ENCODE data around the gene ADAMTS17.

Gene ADAMTS17

GRCh38 chr15:100308608-100309007, 33.2 kb downstream of the ADAMTS17 start:
- DNase-seq: no peak

- DNase-seq: no peak
Observed at GRCh38 chr15:100308213-100308600, 33.6 kb downstream of the ADAMTS17 start.

GRCh38 chr15:100307241-100308212, 34.2 kb downstream of the ADAMTS17 start:
- DNase-seq: no peak

GRCh38 chr15:100306098-100306497, 35.7 kb downstream of the ADAMTS17 start:
- DNase-seq: no peak

- DNase-seq: no peak
Observed at GRCh38 chr15:100301910-100302431, 39.8 kb downstream of the ADAMTS17 start.

GRCh38 chr15:100298257-100298656, 43.5 kb downstream of the ADAMTS17 start:
- DNase-seq: no peak

- DNase-seq: no peak
Observed at GRCh38 chr15:100297812-100298211, 44.0 kb downstream of the ADAMTS17 start.

- DNase-seq: no peak
Observed at GRCh38 chr15:100295939-100296565, 45.7 kb downstream of the ADAMTS17 start.

- DNase-seq: no peak
Observed at GRCh38 chr15:100292010-100292409, 49.8 kb downstream of the ADAMTS17 start.

- DNase-seq: no peak
Observed at GRCh38 chr15:100291106-100291505, 50.7 kb downstream of the ADAMTS17 start.

- no peak for DNase-seq
Observed at GRCh38 chr15:100285641-100286295, 56.0 kb downstream of the ADAMTS17 start.

- no peak for DNase-seq
Observed at GRCh38 chr15:100284701-100285100, 57.1 kb downstream of the ADAMTS17 start.

GRCh38 chr15:100284191-100284590, 57.6 kb downstream of the ADAMTS17 start:
- no peak for DNase-seq

- no peak for DNase-seq
Observed at GRCh38 chr15:100281096-100281917, 60.5 kb downstream of the ADAMTS17 start.

GRCh38 chr15:100279849-100280248, 61.9 kb downstream of the ADAMTS17 start:
- no peak for DNase-seq

- no peak for DNase-seq
Observed at GRCh38 chr15:100279446-100279845, 62.3 kb downstream of the ADAMTS17 start.

- DNase-seq: no peak
Observed at GRCh38 chr15:100278596-100279380, 63.0 kb downstream of the ADAMTS17 start.

GRCh38 chr15:100277087-100277855, 64.5 kb downstream of the ADAMTS17 start:
- no peak for DNase-seq

- no peak for DNase-seq
Observed at GRCh38 chr15:100276506-100276905, 65.3 kb downstream of the ADAMTS17 start.

GRCh38 chr15:100275641-100276040, 66.1 kb downstream of the ADAMTS17 start:
- DNase-seq: no peak

GRCh38 chr15:100269831-100270230, 71.9 kb downstream of the ADAMTS17 start:
- DNase-seq: no peak
